Activated CD4-positive, alpha-beta memory T cell treated with anti-CD3 and anti-CD28 coated beads for 36 hours (primary cell): Measurements from ENCODE around the gene ANO9. TPM values are rescaled to one million over a fixed set of nuclear protein-coding genes. Genes with fewer than 3 reads are reported as not detected.

Experiments used
- CTCF ChIA-PET: fragments of 350-600 bp; sonication (Branson Sonifier 250); formaldehyde crosslinking; loops from one replicate; lab custom pipeline; 2021; ENCODE audit warnings: antibody characterized with exemption, inconsistent platforms; lab: Charles Lee
- POLR2A ChIA-PET: fragments of 350-600 bp; sonication (Branson Sonifier 250); formaldehyde crosslinking; loops from one replicate; lab custom pipeline; 2021; ENCODE audit warnings: antibody characterized with exemption; lab: Charles Lee
- DNase-seq: peaks from one replicate; pipeline ENCODE4 v3.0.0-alpha.2; 2020
- H3K27ac Mint-ChIP-seq: one replicate; pipeline ENCODE4 v1.8.0; 2021; ENCODE audit warnings: mixed read lengths
- H3K27me3 Mint-ChIP-seq: one replicate; pipeline ENCODE4 v1.8.0; 2021; ENCODE audit warnings: mixed read lengths
- H3K36me3 Mint-ChIP-seq: one replicate; pipeline ENCODE4 v1.8.0; 2021; ENCODE audit warnings: mixed read lengths
- H3K4me1 Mint-ChIP-seq: one replicate; pipeline ENCODE4 v1.8.0; 2021; ENCODE audit warnings: low read depth, mixed read lengths
- H3K4me3 Mint-ChIP-seq: one replicate; pipeline ENCODE4 v1.8.0; 2021; ENCODE audit warnings: mild to moderate bottlenecking, mixed read lengths
- H3K9me3 Mint-ChIP-seq: one replicate; pipeline ENCODE4 v1.8.0; 2021; ENCODE audit warnings: mixed read lengths
- intact Hi-C: fragments of 100-400 bp; cut with micrococcal nuclease; formaldehyde crosslinking; loops from one replicate; pipeline ENCODE4 v1.15.1; 2023
- total RNA-seq, 2 experiments: library from RNA; stranded (reverse); gene quantifications; one replicate each; pipeline ENCODE4 v1.2.3, GENCODE V29; 2021

Gene ANO9
- total RNA-seq, 2 experiments from 2014 or later, result 41.7 to 45.6 TPM

DNA sequence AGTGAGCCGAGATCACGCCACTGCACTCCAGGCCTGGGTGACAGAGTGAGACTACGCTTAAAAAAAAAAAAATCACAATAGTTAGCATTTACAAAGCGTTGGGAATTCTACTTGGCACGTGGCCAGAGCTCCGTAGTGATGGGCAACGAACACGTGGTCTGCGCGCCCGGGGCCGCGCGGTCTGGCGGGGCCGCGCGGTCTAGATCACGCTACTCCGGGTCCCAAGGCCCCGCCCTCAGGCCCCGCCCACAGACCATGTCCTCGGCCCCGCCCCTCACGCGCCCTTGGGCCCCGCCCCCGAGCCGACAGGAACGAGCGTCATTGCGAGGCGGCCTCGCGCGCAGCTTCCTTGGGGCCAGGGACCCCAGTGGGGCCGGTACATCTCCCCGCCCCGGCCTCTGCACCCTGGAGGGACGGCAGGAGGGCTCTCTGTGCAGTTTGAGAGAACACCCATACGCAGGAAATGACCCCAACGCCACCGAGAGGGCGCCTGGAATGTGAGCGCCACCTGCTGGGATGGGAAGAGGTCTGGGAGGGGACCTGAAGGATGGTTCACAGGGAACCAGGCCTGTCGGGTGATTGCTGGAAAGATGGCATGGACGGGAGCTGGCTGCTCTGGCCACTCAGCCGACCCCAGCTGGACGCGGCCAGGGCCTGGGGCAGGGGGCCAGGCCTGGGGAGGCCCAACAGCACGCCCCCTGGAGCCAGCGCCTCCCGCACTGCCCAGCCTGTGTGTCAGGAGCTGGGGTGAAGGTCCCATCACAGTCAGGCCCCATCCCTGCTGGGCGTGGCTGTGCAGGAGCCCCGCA is 6.3 kb upstream of the ANO9 start:
- Mint-ChIP-seq H3K9me3 (no peaks in the 10 kb centered on the region), H3K27ac (peak overlapping the region; percentile 95), H3K4me3 (peak overlapping the region; percentile 90), H3K27me3 (peaks cover 2% of the 10 kb centered on the region), H3K4me1 (peaks cover 21% of the 10 kb centered on the region), H3K36me3 (no peaks in the 10 kb centered on the region)
- intact Hi-C loops, result loop anchor here (1.0 to 5.0 kb wide), 4 partner anchors 31 to 141 kb away; partner anchors contain the start of genes IFITM2 and RNH1
- peak; percentile 97 for DNase-seq
- POLR2A ChIA-PET, result interaction anchor here (0.8 to 3.5 kb wide), 10 partner anchors 8 to 241 kb away, joined by 3 to 22 read pairs (median 5); partner anchors contain the start of genes BET1L, RIC8A, RNH1 and SIGIRR
- CTCF ChIA-PET, result interaction anchor here (0.6 to 5.0 kb wide), 22 partner anchors 8 to 265 kb away, joined by 3 to 49 read pairs (median 4); partner anchors contain the start of gene RNH1

DNA sequence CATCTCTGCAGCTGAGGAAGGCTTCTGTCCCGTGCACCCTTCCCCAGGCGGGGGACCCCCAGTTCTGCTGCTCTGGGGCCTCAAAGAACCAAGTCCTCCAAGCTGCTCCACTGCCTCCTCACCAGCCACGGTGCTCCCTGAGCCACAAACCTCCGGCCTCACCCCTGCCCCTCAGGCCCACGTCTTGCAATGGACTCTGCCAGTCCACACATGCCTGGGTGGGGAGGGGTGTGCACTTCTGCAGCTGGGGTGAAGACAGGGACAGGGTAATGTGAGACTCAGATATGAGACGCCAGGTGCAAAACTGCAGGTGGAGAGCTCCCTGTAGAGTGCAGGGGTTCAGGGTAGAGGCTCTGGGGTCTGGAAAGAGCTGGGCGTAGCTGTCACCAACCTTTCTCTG is 5.1 kb upstream of the ANO9 start:
- H3K36me3 Mint-ChIP-seq, result no peaks in the 10 kb centered on the region
- H3K4me3 Mint-ChIP-seq, result peak overlapping the region; percentile 18
- H3K9me3 Mint-ChIP-seq, result no peaks in the 10 kb centered on the region
- intact Hi-C loops, result loop anchor here (5.0 kb wide), 1 partner anchor 140 kb away; the partner anchor contains the start of gene IFITM2
- peaks cover 2% of the 10 kb centered on the region for H3K27me3 Mint-ChIP-seq
- ChIA-PET CTCF (interaction anchor here (1.0 to 5.0 kb wide), 4 partner anchors 40 to 196 kb away, joined by 4 to 49 read pairs (median 12); no protein-coding TSS in a partner anchor), POLR2A (interaction anchor here (1.1 to 3.5 kb wide), 4 partner anchors 10 to 91 kb away, joined by 4 to 22 read pairs (median 10); partner anchors contain the start of gene RNH1)
- no peak for DNase-seq
- peaks cover 23% of the 10 kb centered on the region for H3K4me1 Mint-ChIP-seq
- no peak overlapping the region for H3K27ac Mint-ChIP-seq

DNA sequence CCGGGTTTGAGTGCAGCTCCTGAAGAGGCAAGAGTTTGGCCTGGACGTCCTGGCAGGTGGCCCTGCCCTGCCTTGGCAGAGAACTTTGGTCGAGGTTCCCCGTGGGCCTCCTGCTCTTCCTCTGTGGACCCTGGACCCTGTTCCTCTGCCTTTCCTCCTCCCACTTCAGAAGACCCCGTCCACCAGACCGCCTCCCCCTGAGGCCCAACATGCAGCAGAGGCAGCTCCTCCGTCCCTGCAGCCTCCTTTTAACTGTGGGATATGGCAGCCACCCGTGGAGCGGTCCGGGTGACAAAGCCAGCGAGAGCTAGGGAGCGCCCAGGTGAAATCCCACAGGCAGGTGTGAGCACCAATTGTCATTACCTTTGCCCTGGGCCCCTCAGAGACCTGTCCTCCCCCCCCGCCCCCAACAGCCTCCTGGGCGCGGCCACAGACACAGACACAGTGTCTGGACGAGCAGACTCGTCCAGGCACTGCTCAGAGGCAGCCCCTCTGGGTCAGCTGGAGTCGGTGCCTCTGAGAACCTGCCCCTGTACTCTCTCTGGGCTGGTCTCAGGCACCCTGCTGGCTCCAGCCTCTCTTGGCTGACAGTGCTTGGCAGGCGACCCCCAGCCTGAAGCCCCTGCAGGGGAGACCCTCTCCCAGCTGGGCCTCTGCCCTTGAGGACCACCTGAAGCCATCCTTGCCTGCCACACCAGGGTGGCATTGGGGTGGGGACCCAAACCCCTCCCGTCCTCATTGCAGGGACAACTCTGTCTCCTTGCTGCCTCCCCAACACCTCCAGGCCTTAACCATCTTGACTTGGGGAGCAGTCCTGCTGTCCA is 4.2 kb upstream of the ANO9 start:
- Mint-ChIP-seq H3K9me3 (no peaks in the 10 kb centered on the region), H3K4me3 (no peak overlapping the region), H3K4me1 (peaks cover 18% of the 10 kb centered on the region), H3K27me3 (peaks cover 2% of the 10 kb centered on the region), H3K27ac (no peak overlapping the region), H3K36me3 (no peaks in the 10 kb centered on the region)
- POLR2A ChIA-PET, result no interaction called here
- CTCF ChIA-PET, result no interaction called here
- intact Hi-C loops, result loop anchor here (5.0 kb wide), 1 partner anchor 139 kb away; the partner anchor contains the start of gene IFITM2
- no peak for DNase-seq

- ChIA-PET CTCF (interaction anchor here (0.7 kb wide), 1 partner anchor 189 kb away, joined by 3 read pairs; no protein-coding TSS in a partner anchor), POLR2A (no interaction called here)
- Mint-ChIP-seq H3K27me3 (peaks cover 2% of the 10 kb centered on the region), H3K27ac (no peak overlapping the region), H3K9me3 (no peaks in the 10 kb centered on the region), H3K4me3 (no peak overlapping the region), H3K36me3 (no peaks in the 10 kb centered on the region), H3K4me1 (peaks cover 24% of the 10 kb centered on the region)
- DNase-seq, result no peak
- intact Hi-C loops, result loop anchor here (5.0 kb wide), 1 partner anchor 137 kb away; the partner anchor contains the start of gene IFITM2
Measured at GRCh38 chr11:444396-445144, 2.8 kb upstream of the ANO9 start.

GRCh38 chr11:443542-444199 is 1.9 kb upstream of the ANO9 start:
- Mint-ChIP-seq H3K9me3 (no peaks in the 10 kb centered on the region), H3K4me1 (peaks cover 22% of the 10 kb centered on the region), H3K27me3 (peaks cover 2% of the 10 kb centered on the region), H3K27ac (no peak overlapping the region), H3K4me3 (no peak overlapping the region), H3K36me3 (no peaks in the 10 kb centered on the region)
- POLR2A ChIA-PET, result no interaction called here
- intact Hi-C loops, result no loop called here
- DNase-seq, result no peak
- CTCF ChIA-PET, result no interaction called here

GRCh38 chr11:442611-443081 is 835 bp upstream of the ANO9 start:
- Mint-ChIP-seq H3K27ac (no peak overlapping the region), H3K4me1 (peaks cover 22% of the 10 kb centered on the region), H3K36me3 (no peaks in the 10 kb centered on the region), H3K4me3 (no peak overlapping the region), H3K27me3 (peaks cover 2% of the 10 kb centered on the region), H3K9me3 (no peaks in the 10 kb centered on the region)
- ChIA-PET POLR2A (no interaction called here), CTCF (interaction anchor here (1.0 kb wide), 1 partner anchor 26 kb away, joined by 3 read pairs; no protein-coding TSS in a partner anchor)
- DNase-seq, result no peak
- intact Hi-C loops, result no loop called here

- intact Hi-C loops, result no loop called here
- H3K4me1 Mint-ChIP-seq, result peaks cover 31% of the 10 kb centered on the region
- CTCF ChIA-PET, result interaction anchor here (0.8 to 1.5 kb wide), 2 partner anchors 34 to 78 kb away, joined by 3 to 5 read pairs; no protein-coding TSS in a partner anchor
- H3K27me3 Mint-ChIP-seq, result peaks cover 2% of the 10 kb centered on the region
- peak overlapping the region; percentile 73 for H3K4me3 Mint-ChIP-seq
- no peak overlapping the region for H3K27ac Mint-ChIP-seq
- POLR2A ChIA-PET, result interaction anchor here (1.0 to 1.1 kb wide), 2 partner anchors 13 to 125 kb away, joined by 3 read pairs; no protein-coding TSS in a partner anchor
- no peak for DNase-seq
- no peaks in the 10 kb centered on the region for H3K9me3 Mint-ChIP-seq
- no peaks in the 10 kb centered on the region for H3K36me3 Mint-ChIP-seq
Measured at GRCh38 chr11:441043-441417, 781 bp downstream of the ANO9 start.

DNA sequence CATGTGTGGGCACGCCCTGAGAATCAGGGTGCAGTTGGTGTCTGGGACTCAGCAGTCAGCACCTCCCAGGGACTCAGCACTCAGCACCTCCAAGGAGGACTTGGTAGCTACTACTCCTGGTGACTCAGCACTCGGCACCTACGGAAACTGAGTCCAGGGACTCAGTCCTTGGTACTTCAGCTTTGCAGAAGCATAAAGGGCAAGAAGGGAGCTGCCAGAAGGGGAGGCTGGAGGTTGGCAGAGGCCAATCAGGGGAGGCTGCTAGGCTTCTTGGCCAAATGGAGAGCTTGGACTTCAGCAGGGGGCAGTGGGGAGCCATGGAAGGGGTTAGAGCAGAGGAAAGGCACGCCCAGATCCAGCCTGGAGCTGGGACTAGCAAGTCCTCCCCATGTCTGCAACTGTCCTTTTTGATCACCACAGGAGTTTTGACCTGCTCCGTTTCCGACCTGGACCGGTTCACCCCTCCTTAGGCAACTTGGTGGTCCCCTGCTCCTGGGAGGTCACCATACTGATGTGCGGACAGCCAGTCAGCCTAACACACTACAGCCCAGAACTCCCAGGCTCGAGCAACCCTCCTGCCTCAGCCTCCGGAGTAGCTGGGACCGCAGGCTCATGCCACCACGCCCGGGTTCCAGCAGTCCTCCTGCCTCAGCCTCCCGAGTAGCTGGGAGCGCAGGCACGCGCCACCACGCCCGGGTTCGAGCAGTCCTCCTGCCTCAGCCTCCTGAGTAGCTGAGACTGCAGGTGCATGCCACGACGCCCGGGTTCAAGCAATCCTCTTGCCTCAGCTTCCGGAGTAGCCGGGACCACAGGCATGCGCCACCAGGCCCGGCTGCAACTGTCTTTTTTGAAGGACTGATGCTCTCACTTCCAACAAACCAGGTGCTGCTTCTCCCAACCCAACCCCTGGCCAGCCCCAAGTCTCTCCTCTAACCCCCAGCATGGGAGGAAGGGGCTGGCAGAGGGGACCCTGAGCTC is 1.5 kb downstream of the ANO9 start:
- Mint-ChIP-seq H3K4me3 (peak overlapping the region; percentile 73), H3K27ac (no peak overlapping the region), H3K4me1 (peaks cover 31% of the 10 kb centered on the region), H3K36me3 (no peaks in the 10 kb centered on the region), H3K27me3 (peaks cover 2% of the 10 kb centered on the region), H3K9me3 (no peaks in the 10 kb centered on the region)
- POLR2A ChIA-PET, result interaction anchor here (1.0 to 1.1 kb wide), 2 partner anchors 9 to 124 kb away, joined by 3 to 5 read pairs; no protein-coding TSS in a partner anchor
- intact Hi-C loops, result no loop called here
- DNase-seq, result peak; percentile 46
- CTCF ChIA-PET, result interaction anchor here (0.7 to 1.5 kb wide), 5 partner anchors 8 to 1451 kb away, joined by 3 to 6 read pairs (median 4); no protein-coding TSS in a partner anchor

GRCh38 chr11:439315-440064 is 2.3 kb downstream of the ANO9 start:
- intact Hi-C loops, result no loop called here
- Mint-ChIP-seq H3K27me3 (peaks cover 2% of the 10 kb centered on the region), H3K27ac (no peak overlapping the region), H3K4me1 (peaks cover 31% of the 10 kb centered on the region), H3K9me3 (no peaks in the 10 kb centered on the region), H3K36me3 (no peaks in the 10 kb centered on the region), H3K4me3 (no peak overlapping the region)
- CTCF ChIA-PET, result interaction anchor here (1.2 to 1.3 kb wide), 2 partner anchors 9 to 79 kb away, joined by 5 to 6 read pairs; no protein-coding TSS in a partner anchor
- DNase-seq, result no peak
- POLR2A ChIA-PET, result interaction anchor here (1.0 kb wide), 1 partner anchor 10 kb away, joined by 5 read pairs; no protein-coding TSS in a partner anchor
